ENCODE data around the gene MAP3K5.

GRCh38 chr6:136651982-136652381 lies 140.3 kb downstream of the MAP3K5 start:
- TF ChIP-seq CTCF (conservative IDR thresholded peaks at IDR 0.05 in 1 of 2, IDR thresholded peaks at IDR 0.05 in 1 of 2; ENCODE audit: low read depth in 1 of 2, low read length in 2 of 2) = no peak
- TF ChIP-seq EZH2 (IDR thresholded peaks at IDR 0.05; ENCODE audit: low read length, missing control alignments) = no peak
